Measurements from ENCODE around the gene FRYL.
"Not testable (repeated sequence)": the region's sequence is repeated elsewhere in the genome, so short reads cannot be mapped to it uniquely, and the experiment has no call there.

FRYL gene

DNA sequence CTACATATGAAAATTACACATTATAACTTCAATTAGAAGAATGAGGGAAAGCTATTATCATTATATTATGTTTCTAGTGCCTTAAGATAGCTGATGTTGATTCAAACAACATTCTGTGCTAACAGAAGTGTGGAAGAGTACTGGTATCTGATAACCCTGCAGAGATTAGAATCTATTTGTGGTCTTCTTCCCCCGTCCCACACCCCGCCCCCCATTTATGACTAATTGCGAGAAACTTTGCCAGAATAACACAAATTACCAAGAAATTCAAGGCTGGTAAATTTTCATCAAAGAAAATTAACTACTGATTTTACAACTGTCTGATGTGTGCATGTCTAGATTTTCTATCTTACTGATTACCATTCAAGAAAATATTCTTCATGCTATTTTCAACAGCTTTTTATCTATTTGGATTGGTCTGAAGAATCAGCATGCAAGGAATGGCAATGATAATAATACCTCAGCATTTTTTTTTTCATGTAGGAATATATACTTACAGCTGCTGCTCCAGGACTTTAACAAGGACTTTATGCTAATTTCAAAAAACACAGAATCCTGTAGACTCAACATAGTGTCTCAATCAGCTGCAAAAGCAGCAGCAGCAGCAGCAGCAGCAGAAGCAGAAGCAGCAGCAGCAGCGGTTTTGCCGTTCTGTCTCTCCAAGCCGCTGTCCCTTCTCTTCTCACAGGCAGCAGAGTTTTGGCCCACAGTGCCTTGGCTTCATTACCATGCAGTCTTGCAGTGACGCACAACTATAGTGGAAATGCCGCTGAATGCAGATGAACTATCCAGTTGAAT lies 126.7 kb downstream of the FRYL start:
- Histone ChIP-seq H3K27me3 (ENCODE audit: control insufficient read depth, insufficient read depth, low read length) (no peaks in the 10 kb centered on the region), H3K4me1 (ENCODE audit: control insufficient read depth, insufficient read depth, low read length) (no peaks in the 10 kb centered on the region), H3K36me3 (ENCODE audit: control insufficient read depth, insufficient read depth, low read length) (peaks cover 3% of the 10 kb centered on the region), H3K27ac (ENCODE audit: low read depth, low read length) (no peak overlapping the region), H3K9ac (ENCODE audit: low read length) (no peak overlapping the region), H3K4me3 (ENCODE audit: low read length) (no peak overlapping the region)

DNA sequence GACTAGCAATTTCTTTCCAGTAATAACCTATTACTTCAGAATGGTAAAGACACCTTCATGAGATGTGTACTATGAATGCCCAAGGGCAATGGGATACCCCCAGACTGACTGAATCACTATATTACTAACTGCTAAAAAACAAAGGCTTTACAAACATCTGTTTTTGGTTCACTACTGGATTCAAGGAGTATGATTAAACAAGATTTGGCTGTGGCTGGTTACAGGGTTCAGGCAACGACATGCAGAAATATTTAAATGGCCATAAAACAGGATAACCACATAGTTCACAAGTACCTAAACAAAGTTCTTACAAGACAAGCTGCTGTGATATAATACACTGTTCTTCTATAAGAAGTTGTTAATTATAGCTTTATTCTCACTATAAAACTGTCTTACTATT lies 128.2 kb downstream of the FRYL start:
- H3K27ac ChIP-seq (ENCODE audit: low read depth, low read length) = no peak overlapping the region
- H3K36me3 ChIP-seq (ENCODE audit: control insufficient read depth, insufficient read depth, low read length) = peaks cover 3% of the 10 kb centered on the region
- H3K9ac ChIP-seq (ENCODE audit: low read length) = no peak overlapping the region
- H3K27me3 ChIP-seq (ENCODE audit: control insufficient read depth, insufficient read depth, low read length) = no peaks in the 10 kb centered on the region
- H3K4me1 ChIP-seq (ENCODE audit: control insufficient read depth, insufficient read depth, low read length) = no peaks in the 10 kb centered on the region
- no peak overlapping the region for H3K4me3 ChIP-seq (ENCODE audit: low read length)

DNA sequence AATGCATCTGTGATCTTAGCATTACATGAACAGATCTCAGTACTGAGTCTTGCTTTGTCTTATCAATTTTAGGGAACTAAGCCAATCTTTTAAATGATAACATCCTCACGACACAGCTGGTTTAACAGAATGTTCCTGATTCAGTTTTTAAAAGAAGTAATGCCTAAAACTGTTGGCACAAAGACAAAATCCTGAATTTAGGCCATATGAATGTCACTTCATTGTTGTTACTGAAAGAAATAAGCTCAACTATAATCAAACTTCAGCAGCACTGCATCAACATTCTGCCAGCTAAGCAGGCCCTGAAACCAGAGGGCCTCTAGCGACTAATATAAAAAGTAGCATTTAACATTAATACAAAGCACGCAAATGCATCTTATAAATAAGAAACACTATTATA lies 130.6 kb downstream of the FRYL start:
- Histone ChIP-seq H3K4me3 (ENCODE audit: low read length) (no peak overlapping the region), H3K36me3 (ENCODE audit: control insufficient read depth, insufficient read depth, low read length) (peaks cover 3% of the 10 kb centered on the region), H3K27ac (ENCODE audit: low read depth, low read length) (no peak overlapping the region), H3K27me3 (ENCODE audit: control insufficient read depth, insufficient read depth, low read length) (no peaks in the 10 kb centered on the region), H3K9ac (ENCODE audit: low read length) (no peak overlapping the region), H3K4me1 (ENCODE audit: control insufficient read depth, insufficient read depth, low read length) (no peaks in the 10 kb centered on the region)

DNA sequence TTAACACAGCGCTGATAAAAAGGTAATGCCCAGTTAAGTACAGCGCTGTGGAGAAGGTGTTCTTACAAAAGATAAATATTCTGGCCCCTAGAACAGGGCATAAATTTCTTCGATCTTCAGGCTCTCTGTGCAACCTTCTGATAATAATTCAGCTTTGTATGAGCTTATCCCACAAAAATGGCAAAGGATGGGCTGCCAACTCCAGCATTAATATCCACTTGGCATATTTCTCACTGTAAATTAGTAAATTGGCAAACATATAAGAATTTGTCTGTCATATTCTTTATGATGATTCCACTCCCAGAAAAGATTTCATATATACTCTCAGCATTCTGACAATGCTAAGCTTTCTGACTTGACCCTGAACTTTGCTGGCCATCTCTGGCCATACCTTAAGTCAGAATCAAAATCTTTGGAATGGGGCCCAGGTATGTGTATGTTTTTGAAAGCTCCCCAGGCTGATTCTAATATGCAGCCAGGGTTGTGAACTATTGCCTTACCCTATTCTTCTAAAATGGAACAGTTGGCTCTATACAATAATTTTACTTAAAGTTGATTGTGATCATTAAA lies 134.8 kb downstream of the FRYL start:
- Histone ChIP-seq H3K4me3 (ENCODE audit: low read length) (no peak overlapping the region), H3K27me3 (ENCODE audit: control insufficient read depth, insufficient read depth, low read length) (no peaks in the 10 kb centered on the region), H3K27ac (ENCODE audit: low read depth, low read length) (no peak overlapping the region), H3K9ac (ENCODE audit: low read length) (no peak overlapping the region), H3K4me1 (ENCODE audit: control insufficient read depth, insufficient read depth, low read length) (no peaks in the 10 kb centered on the region), H3K36me3 (ENCODE audit: control insufficient read depth, insufficient read depth, low read length) (no peaks in the 10 kb centered on the region)

DNA sequence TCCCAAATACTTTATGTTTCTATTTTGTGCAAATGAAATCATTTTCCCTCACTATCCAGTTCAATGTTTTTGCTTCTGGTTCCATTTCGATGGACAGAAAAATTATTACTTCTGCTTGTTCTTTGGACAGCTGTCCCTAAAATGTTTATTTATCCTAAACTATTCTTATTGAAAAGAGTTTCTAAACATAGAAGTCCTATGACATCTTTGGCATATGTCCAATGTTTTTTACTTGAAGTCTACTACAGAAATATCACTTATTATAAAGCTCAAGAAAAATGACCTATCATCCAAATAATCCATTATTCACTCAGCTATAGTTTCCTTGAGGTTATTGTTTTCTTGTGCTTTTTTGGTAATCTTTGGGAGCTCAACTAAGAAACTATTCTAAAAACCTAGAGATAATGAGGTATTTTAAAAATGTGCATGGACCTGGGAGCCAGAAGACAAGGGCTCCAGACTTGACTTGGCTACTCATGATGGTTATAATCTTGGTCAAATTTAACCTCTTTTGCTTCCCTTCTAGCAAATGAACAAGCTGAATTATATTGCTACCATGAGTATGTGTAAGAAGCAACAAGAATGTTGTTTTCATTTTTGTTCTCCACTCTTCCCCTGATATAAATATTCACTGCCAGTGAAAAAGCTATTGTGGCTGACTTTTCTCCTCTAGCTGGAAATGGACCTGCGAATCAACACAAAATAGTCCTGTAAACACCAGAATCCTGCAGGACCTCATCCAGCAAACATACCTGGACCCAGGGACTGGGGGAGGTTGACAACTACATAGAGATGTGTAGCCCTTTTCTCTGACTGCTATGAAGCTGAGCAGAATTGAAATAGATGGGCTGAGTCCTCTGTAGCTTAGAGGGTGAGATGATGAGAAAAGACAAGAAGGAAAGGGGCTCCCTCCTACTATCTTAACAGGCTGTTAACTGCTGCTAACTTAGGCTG lies 137.4 kb downstream of the FRYL start:
- no peaks in the 10 kb centered on the region for H3K4me1 ChIP-seq (ENCODE audit: control insufficient read depth, insufficient read depth, low read length)
- H3K27me3 ChIP-seq (ENCODE audit: control insufficient read depth, insufficient read depth, low read length) = no peaks in the 10 kb centered on the region
- H3K36me3 ChIP-seq (ENCODE audit: control insufficient read depth, insufficient read depth, low read length) = no peaks in the 10 kb centered on the region
- H3K27ac ChIP-seq (ENCODE audit: low read depth, low read length) = no peak overlapping the region
- H3K4me3 ChIP-seq (ENCODE audit: low read length) = no peak overlapping the region
- H3K9ac ChIP-seq (ENCODE audit: low read length) = no peak overlapping the region

DNA sequence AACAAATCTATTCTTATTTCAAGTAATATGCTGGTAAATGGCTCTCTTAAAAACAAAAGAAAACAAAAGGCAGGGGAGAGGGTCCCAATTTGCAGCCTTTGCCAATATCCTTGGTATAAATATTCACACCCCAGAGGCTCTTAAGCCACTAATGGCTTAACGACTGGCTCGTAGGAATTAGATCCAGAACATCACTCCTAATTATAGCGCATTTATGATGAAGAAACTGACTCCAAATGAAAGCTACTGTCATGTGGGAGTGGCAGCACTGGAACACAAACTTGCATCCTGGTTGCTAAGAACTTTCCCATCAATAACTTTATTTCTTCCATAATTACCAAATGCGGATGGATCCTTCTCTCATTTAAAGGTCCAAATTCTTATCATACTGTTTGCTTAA lies 138.7 kb downstream of the FRYL start:
- Histone ChIP-seq H3K27me3 (ENCODE audit: control insufficient read depth, insufficient read depth, low read length) (no peaks in the 10 kb centered on the region), H3K36me3 (ENCODE audit: control insufficient read depth, insufficient read depth, low read length) (no peaks in the 10 kb centered on the region), H3K27ac (ENCODE audit: low read depth, low read length) (no peak overlapping the region), H3K9ac (ENCODE audit: low read length) (no peak overlapping the region), H3K4me1 (ENCODE audit: control insufficient read depth, insufficient read depth, low read length) (no peaks in the 10 kb centered on the region), H3K4me3 (ENCODE audit: low read length) (no peak overlapping the region)

DNA sequence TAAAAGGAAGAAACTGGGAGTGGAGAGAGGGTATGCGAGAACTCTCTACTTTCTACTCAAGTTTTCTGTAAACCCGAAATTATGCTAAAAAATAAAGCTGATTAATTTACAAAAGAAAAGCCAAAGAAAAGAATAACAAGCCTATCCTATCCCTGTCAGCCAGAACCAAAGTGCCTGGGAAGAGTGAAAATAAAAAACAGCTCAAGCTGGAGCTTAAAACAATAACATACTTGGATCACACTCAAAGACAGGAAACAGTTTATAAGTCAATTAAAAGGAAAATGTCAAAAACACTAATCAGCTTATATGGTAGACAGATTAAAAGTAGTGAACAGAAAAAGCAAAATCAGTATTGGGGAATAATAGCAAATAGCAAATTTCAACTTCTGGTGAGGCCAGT lies 139.4 kb downstream of the FRYL start:
- Histone ChIP-seq H3K4me3 (ENCODE audit: low read length) (no peak overlapping the region), H3K36me3 (ENCODE audit: control insufficient read depth, insufficient read depth, low read length) (no peaks in the 10 kb centered on the region), H3K9ac (ENCODE audit: low read length) (no peak overlapping the region), H3K27me3 (ENCODE audit: control insufficient read depth, insufficient read depth, low read length) (no peaks in the 10 kb centered on the region), H3K4me1 (ENCODE audit: control insufficient read depth, insufficient read depth, low read length) (peaks cover under 1% of the 10 kb centered on the region), H3K27ac (ENCODE audit: low read depth, low read length) (no peak overlapping the region)

DNA sequence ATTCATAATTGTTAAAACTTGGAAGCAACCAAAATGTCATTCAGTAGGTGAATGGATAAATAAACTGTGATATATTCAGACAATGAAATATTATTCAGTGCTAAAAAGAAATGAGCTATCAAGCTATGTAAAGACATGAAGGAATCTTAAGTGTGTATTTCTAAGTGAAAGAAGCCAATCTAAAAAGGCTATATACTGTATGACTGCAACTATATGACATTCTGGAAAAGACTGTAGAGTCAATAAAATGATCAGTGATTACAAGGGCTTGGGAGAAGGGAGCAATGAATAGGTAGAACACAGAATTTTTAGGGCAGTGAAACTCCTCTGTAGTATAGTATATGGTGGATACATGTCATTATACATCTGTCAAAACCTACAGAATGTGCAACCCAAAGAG lies 139.9 kb downstream of the FRYL start:
- Histone ChIP-seq H3K9ac (ENCODE audit: low read length) (no peak overlapping the region), H3K4me3 (ENCODE audit: low read length) (no peak overlapping the region), H3K27ac (ENCODE audit: low read depth, low read length) (no peak overlapping the region), H3K36me3 (ENCODE audit: control insufficient read depth, insufficient read depth, low read length) (no peaks in the 10 kb centered on the region), H3K27me3 (ENCODE audit: control insufficient read depth, insufficient read depth, low read length) (no peaks in the 10 kb centered on the region), H3K4me1 (ENCODE audit: control insufficient read depth, insufficient read depth, low read length) (peaks cover 4% of the 10 kb centered on the region)

DNA sequence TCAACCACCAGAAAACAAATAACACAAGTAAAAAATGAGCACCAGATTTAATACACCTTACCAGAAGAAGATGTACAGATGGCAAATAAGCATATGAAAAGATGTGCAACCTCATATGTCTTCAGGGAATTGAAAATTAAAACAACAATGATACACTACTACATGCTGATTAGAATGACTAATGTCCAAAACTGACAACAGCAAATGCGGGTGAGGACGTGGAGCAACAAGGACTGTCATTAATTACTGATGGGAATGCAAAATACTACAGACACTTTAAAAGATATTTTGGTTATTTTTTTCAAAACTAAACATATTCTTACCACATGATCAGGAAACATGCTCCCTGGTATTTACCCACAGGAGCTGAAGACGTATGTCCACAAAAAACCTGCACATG lies 140.3 kb downstream of the FRYL start:
- H3K4me1 ChIP-seq (ENCODE audit: control insufficient read depth, insufficient read depth, low read length) = peaks cover 4% of the 10 kb centered on the region
- no peak overlapping the region for H3K9ac ChIP-seq (ENCODE audit: low read length)
- no peaks in the 10 kb centered on the region for H3K36me3 ChIP-seq (ENCODE audit: control insufficient read depth, insufficient read depth, low read length)
- no peak overlapping the region for H3K27ac ChIP-seq (ENCODE audit: low read depth, low read length)
- H3K27me3 ChIP-seq (ENCODE audit: control insufficient read depth, insufficient read depth, low read length) = no peaks in the 10 kb centered on the region
- no peak overlapping the region for H3K4me3 ChIP-seq (ENCODE audit: low read length)

DNA sequence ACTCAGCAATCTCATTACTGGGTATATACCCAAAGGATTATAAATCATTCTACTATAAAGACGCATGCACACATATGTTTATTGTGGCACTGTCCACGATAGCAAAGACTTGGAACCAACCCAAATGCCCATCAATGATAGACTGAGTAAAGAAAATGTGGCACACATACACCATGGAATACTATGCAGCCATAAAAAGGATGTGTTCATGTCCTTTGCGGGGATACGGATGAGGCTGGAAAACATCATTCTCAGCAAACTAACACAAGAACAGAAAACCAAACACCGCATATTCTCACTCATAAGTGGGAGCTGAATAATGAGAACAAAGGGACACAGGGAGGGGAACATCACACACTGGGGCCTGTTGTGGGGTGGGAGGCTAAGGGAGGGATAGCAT lies 141.5 kb downstream of the FRYL start:
- H3K27ac ChIP-seq (ENCODE audit: low read depth, low read length); H3K4me1 ChIP-seq (ENCODE audit: control insufficient read depth, insufficient read depth, low read length): not testable (repeated sequence)

DNA sequence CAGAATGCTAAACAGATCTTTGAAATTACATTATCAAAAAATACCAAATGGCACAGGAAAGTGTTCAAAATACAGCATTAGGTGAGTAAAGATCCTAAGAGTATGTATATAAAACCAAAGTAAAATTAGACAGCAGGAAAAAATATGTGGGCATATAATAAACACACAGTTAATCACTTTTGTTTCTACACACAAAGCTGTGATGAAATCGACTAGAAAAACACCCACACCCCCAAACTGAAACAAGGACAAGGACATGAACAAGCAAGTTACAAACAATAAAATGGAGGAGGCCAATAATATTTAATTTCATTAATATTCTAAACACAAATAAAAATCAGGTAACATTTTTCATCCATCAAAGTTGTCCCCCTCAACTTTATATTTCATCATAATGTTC lies 143.2 kb downstream of the FRYL start:
- Histone ChIP-seq H3K27me3 (ENCODE audit: control insufficient read depth, insufficient read depth, low read length) (no peaks in the 10 kb centered on the region), H3K4me1 (ENCODE audit: control insufficient read depth, insufficient read depth, low read length) (peaks cover 4% of the 10 kb centered on the region), H3K36me3 (ENCODE audit: control insufficient read depth, insufficient read depth, low read length) (no peaks in the 10 kb centered on the region), H3K27ac (ENCODE audit: low read depth, low read length) (no peak overlapping the region), H3K9ac (ENCODE audit: low read length) (no peak overlapping the region), H3K4me3 (ENCODE audit: low read length) (no peak overlapping the region)

More for the DNA sequence above, 141.5 kb downstream of the FRYL start:
- not testable (repeated sequence) for H3K27me3 ChIP-seq (ENCODE audit: control insufficient read depth, insufficient read depth, low read length); H3K4me3 ChIP-seq (ENCODE audit: low read length); H3K9ac ChIP-seq (ENCODE audit: low read length); H3K36me3 ChIP-seq (ENCODE audit: control insufficient read depth, insufficient read depth, low read length)

DNA sequence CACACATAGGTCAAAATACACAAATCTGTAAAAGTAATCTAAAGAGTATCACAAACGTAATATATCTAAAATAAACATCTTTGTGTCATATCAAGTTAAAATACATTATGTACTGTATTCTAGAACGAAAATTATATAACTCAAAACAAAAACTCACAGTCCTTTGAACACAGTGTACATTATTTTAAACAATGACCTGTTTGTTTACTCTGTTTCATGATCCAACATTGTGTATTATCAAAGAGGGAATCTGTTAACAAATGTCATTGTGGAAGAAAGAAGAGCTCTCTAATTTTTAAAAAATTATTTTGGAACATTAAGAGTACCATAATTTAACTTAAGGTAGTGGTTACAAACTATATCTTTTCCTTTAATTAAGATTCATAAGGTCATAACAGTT lies 144.1 kb downstream of the FRYL start:
- peaks cover 4% of the 10 kb centered on the region for H3K4me1 ChIP-seq (ENCODE audit: control insufficient read depth, insufficient read depth, low read length)
- no peaks in the 10 kb centered on the region for H3K27me3 ChIP-seq (ENCODE audit: control insufficient read depth, insufficient read depth, low read length)
- H3K36me3 ChIP-seq (ENCODE audit: control insufficient read depth, insufficient read depth, low read length) = no peaks in the 10 kb centered on the region
- no peak overlapping the region for H3K9ac ChIP-seq (ENCODE audit: low read length)
- no peak overlapping the region for H3K4me3 ChIP-seq (ENCODE audit: low read length)
- H3K27ac ChIP-seq (ENCODE audit: low read depth, low read length) = no peak overlapping the region
